Tibial nerve (tissue), 3 donors: ENCODE results near the gene IGF2.

Source experiments
- POLR2A ChIP-seq, 2 donors: fragments of 450-650 bp; IDR thresholded peaks; one replicate each; pipeline ENCODE4 v1.6.1; 2017; ENCODE audit warnings: antibody characterized with exemption in 2 of 2, mild to moderate bottlenecking in 2 of 2, moderate library complexity in 2 of 2
- TF ChIP-seq, protein P1 (sequence below), 5 experiments: fragments of 200-600 bp in 3 of 5; fragments of 450-650 bp in 2 of 5; sonication (generic) in 3 of 5; IDR thresholded peaks; one replicate each; pipeline ENCODE4 v1.5.1; 2016 to 2019; ENCODE audit warnings: antibody characterized with exemption in 5 of 5, mild to moderate bottlenecking in 3 of 5, moderate library complexity in 2 of 5

DNA sequence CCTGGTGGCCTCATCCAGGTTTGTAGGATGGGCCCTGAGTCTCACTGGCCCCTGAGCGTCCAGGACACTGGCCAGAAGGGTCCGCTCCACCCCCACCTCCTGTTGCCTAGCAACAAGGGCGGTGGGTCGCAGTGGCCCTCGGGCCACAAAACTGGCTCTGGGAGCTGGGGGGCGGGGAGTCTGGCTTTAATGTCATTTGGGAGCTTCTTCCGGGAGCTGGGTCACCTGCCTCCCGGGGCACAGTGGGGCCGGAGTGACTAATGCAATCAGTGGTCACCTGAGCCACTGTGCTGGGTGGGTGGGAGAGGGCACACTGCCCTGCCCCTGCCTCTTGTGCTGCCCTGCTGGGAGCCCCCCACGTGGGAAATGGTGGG lies 29.8 kb upstream of the IGF2 start:
- TF ChIP-seq, protein P1, sequence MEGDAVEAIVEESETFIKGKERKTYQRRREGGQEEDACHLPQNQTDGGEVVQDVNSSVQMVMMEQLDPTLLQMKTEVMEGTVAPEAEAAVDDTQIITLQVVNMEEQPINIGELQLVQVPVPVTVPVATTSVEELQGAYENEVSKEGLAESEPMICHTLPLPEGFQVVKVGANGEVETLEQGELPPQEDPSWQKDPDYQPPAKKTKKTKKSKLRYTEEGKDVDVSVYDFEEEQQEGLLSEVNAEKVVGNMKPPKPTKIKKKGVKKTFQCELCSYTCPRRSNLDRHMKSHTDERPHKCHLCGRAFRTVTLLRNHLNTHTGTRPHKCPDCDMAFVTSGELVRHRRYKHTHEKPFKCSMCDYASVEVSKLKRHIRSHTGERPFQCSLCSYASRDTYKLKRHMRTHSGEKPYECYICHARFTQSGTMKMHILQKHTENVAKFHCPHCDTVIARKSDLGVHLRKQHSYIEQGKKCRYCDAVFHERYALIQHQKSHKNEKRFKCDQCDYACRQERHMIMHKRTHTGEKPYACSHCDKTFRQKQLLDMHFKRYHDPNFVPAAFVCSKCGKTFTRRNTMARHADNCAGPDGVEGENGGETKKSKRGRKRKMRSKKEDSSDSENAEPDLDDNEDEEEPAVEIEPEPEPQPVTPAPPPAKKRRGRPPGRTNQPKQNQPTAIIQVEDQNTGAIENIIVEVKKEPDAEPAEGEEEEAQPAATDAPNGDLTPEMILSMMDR (IDR thresholded peaks at IDR 0.05), result no peak
- no peak for TF ChIP-seq POLR2A (IDR thresholded peaks at IDR 0.05)
